Thyroid gland (tissue), 4 donors: Measurements from ENCODE around the gene SYNM. TPM values are rescaled to one million over a fixed set of nuclear protein-coding genes. Genes with fewer than 3 reads are reported as not detected.
A peak's percentile ranks its signal among the peaks of the same experiment; 100 is the strongest.

Experiments used
- DNase-seq, 2 donors: peaks; one replicate each; pipeline ENCODE4 v3.0.0-alpha.2; 2019
- H3K27ac ChIP-seq, 3 donors: fragments of 200-600 bp; sonication (generic); 1 replicate in 2 of 3; 2 replicates in 1 of 3; pipeline ENCODE4 v1.5.1; 2016 to 2019; ENCODE audit warnings: mild to moderate bottlenecking in 1 of 3, moderate library complexity in 1 of 3
- H3K27me3 ChIP-seq: fragments of 200-600 bp; sonication (generic); one replicate; pipeline ENCODE4 v1.5.1; 2019
- H3K36me3 ChIP-seq, 2 donors: fragments of 200-600 bp; sonication (generic); one replicate each; pipeline ENCODE4 v1.5.1; 2016 to 2019
- H3K4me1 ChIP-seq, 2 donors: fragments of 200-600 bp; sonication (generic); one replicate each; pipeline ENCODE4 v1.5.1; 2017 to 2019
- H3K4me3 ChIP-seq, 3 donors: fragments of 200-600 bp; sonication (generic); replicated peaks in 1 of 3; 1 replicate in 2 of 3; 2 replicates in 1 of 3; pipeline ENCODE4 v1.5.1; 2016; ENCODE audit warnings: mild to moderate bottlenecking in 1 of 3
- H3K9me3 ChIP-seq: fragments of 200-600 bp; sonication (generic); one replicate; pipeline ENCODE4 v1.5.1; 2017
- POLR2A ChIP-seq, 2 donors: fragments of 450-650 bp; IDR thresholded peaks; one replicate each; pipeline ENCODE4 v1.6.1; 2017; ENCODE audit warnings: antibody characterized with exemption in 2 of 2, mild to moderate bottlenecking in 2 of 2, moderate library complexity in 1 of 2
- WGBS, 2 donors: methylation state at CpG; one replicate each; pipeline ENCODE4 v1.1.5; 2017; 5-methylcytosine and 5-hydroxymethylcytosine counted together
- intact Hi-C: fragments of 100-400 bp; cut with DNase I; formaldehyde crosslinking; loops from one replicate; pipeline ENCODE4 v1.15.1; 2023
- total RNA-seq, 4 donors: library from RNA; depleted of rRNA; stranded (reverse); fragments of >200 nt; gene quantifications; one replicate each; pipeline ENCODE4 v1.2.3, GENCODE V29; 2016
- TF ChIP-seq, protein P1 (sequence below), 6 experiments: fragments of 200-600 bp in 3 of 6; fragments of 450-650 bp in 3 of 6; sonication (generic) in 3 of 6; IDR thresholded peaks; one replicate each; pipeline ENCODE4 v1.5.1; 2016 to 2019; ENCODE audit warnings: antibody characterized with exemption in 6 of 6, mild to moderate bottlenecking in 2 of 6, inconsistent platforms in 1 of 6, moderate library complexity in 1 of 6

Gene SYNM
- total RNA-seq, 4 donors from 2014 or later, result 14.8 to 24.8 (median 21.5) TPM

GRCh38 chr15:99134317-99134821 is 29.5 kb downstream of the SYNM start:
- Histone ChIP-seq H3K9me3 (no peaks in the 10 kb centered on the region), H3K4me3 (no peak overlapping the region), H3K36me3 (peaks cover 0 to 5% of the 10 kb centered on the region in 2 donors), H3K4me1 (peaks cover 8 to 11% of the 10 kb centered on the region in 2 donors), H3K27me3 (no peaks in the 10 kb centered on the region), H3K27ac (peak overlapping the region in 1 of 3 donors; percentile 39)
- WGBS, 2 donors, result 80 to 88% methylated on average over 11 of the region's 11 CpGs
- no peak for DNase-seq
- intact Hi-C loops, result no loop called here
- TF ChIP-seq, protein P1, sequence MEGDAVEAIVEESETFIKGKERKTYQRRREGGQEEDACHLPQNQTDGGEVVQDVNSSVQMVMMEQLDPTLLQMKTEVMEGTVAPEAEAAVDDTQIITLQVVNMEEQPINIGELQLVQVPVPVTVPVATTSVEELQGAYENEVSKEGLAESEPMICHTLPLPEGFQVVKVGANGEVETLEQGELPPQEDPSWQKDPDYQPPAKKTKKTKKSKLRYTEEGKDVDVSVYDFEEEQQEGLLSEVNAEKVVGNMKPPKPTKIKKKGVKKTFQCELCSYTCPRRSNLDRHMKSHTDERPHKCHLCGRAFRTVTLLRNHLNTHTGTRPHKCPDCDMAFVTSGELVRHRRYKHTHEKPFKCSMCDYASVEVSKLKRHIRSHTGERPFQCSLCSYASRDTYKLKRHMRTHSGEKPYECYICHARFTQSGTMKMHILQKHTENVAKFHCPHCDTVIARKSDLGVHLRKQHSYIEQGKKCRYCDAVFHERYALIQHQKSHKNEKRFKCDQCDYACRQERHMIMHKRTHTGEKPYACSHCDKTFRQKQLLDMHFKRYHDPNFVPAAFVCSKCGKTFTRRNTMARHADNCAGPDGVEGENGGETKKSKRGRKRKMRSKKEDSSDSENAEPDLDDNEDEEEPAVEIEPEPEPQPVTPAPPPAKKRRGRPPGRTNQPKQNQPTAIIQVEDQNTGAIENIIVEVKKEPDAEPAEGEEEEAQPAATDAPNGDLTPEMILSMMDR (IDR thresholded peaks at IDR 0.05), result no peak
- TF ChIP-seq POLR2A (IDR thresholded peaks at IDR 0.05), result no peak

- Histone ChIP-seq H3K4me1 (peaks cover 8 to 11% of the 10 kb centered on the region in 2 donors), H3K4me3 (no peak overlapping the region), H3K36me3 (peaks cover 0 to 5% of the 10 kb centered on the region in 2 donors), H3K27ac (peak overlapping the region in 2 of 3 donors; percentile 27 to 52), H3K27me3 (no peaks in the 10 kb centered on the region), H3K9me3 (no peaks in the 10 kb centered on the region)
- intact Hi-C loops, result no loop called here
- 53 to 56% methylated on average over 4 of the region's 4 CpGs for WGBS, 2 donors
- TF ChIP-seq POLR2A (IDR thresholded peaks at IDR 0.05), result no peak
- TF ChIP-seq, protein P1 (IDR thresholded peaks at IDR 0.05), result no peak
- DNase-seq, result peak in 1 of 2 donors; percentile 44
Observed at GRCh38 chr15:99135194-99135593, 30.3 kb downstream of the SYNM start.

DNA sequence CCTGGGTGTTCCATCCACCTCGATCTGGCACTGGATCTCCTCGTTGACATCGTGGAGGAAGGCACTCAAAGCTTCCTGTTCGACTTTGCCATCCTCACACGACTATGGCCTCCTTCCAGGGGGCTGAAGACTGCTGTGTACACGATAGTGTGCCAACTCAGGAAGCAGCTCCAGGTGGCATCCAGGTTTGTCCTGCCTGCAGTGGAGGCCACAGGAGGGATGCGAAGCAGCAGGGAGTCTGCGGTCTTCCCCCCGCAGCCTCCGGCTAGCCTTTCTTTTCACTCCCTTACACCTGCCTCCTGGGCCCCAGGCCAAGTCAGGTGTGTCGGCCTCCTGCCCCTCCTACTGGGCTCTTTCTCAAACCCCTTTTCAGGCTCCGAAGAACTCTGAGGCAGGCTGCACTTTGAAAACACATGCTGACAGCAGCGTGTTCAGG is 32.2 kb downstream of the SYNM start:
- intact Hi-C loops, result no loop called here

DNA sequence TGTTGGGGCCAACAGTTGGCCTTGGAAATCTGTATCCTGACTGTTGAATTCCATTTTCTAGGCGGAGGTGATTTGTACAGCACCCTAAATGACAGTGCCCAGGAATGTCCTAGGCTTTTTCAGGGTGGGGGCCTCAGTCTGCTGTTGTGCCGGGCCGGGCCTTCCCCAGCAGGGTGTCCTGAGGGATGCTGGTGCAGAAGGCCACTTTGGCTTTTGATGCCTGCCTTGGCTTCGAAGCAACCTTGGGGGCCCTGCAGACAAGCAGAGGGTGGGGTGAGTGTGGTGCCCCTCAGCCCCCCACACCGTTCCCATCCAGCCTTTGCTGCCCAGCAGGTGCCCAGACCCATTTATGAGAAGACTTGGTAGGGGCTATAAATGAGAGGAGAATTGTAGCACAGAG is 33.0 kb downstream of the SYNM start:
- no peak for DNase-seq
- WGBS, 2 donors, result 83 to 89% methylated on average over 5 of the region's 5 CpGs
- Histone ChIP-seq H3K9me3 (no peaks in the 10 kb centered on the region), H3K27ac (no peak overlapping the region), H3K36me3 (no peaks in the 10 kb centered on the region), H3K4me1 (peaks cover 8 to 11% of the 10 kb centered on the region in 2 donors), H3K4me3 (no peak overlapping the region), H3K27me3 (no peaks in the 10 kb centered on the region)
- intact Hi-C loops, result no loop called here
- no peak for TF ChIP-seq POLR2A (IDR thresholded peaks at IDR 0.05)
- TF ChIP-seq, protein P1 (IDR thresholded peaks at IDR 0.05), result no peak

More for the DNA sequence above, 32.2 kb downstream of the SYNM start:
- Histone ChIP-seq H3K36me3 (no peaks in the 10 kb centered on the region), H3K27ac (no peak overlapping the region), H3K4me1 (peaks cover 8 to 11% of the 10 kb centered on the region in 2 donors), H3K4me3 (no peak overlapping the region), H3K9me3 (no peaks in the 10 kb centered on the region), H3K27me3 (no peaks in the 10 kb centered on the region)
- DNase-seq, result peak; percentile 28 to 47
- TF ChIP-seq POLR2A (IDR thresholded peaks at IDR 0.05), result no peak
- TF ChIP-seq, protein P1 (IDR thresholded peaks at IDR 0.05), result no peak
- 60 to 61% methylated on average over 12 to 13 of the region's 13 CpGs for WGBS, 2 donors

DNA sequence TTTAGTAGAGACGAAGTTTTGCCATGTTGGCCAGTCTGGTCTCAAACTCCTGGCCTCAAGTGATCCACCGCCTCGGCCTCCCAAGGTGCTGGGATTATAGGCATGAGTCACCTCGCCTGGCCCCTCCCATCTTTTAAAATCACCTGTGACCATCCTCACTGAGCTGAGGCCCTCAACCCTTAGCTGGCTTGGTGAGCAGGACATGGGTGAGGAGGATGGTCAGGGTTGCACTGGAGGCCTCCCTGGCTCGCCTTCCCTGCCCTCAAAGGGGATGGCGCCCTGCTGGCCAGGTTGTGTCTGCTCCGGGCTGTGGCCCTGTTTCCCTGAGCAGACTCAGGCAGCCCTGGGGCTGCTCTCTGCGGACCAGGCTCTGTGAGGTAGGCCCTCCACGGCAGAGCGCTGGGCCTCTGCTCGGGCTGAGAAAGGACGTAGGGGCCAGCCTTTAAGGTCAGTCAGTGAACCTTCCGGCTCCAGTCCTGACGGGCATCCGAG is 33.7 kb downstream of the SYNM start:
- Histone ChIP-seq H3K4me1 (peaks cover 8 to 16% of the 10 kb centered on the region in 2 donors), H3K27me3 (no peaks in the 10 kb centered on the region), H3K9me3 (no peaks in the 10 kb centered on the region), H3K36me3 (no peaks in the 10 kb centered on the region), H3K4me3 (no peak overlapping the region), H3K27ac (no peak overlapping the region)
- WGBS, 2 donors, result 94 to 97% methylated on average over 9 to 12 of the region's 15 CpGs
- no peak for TF ChIP-seq POLR2A (IDR thresholded peaks at IDR 0.05)
- TF ChIP-seq, protein P1 (IDR thresholded peaks at IDR 0.05), result no peak
- DNase-seq, result no peak
- intact Hi-C loops, result no loop called here
